Activated T-helper 1 cell treated with anti-CD3 and anti-CD28 coated beads, Interleukin-12 subunit alpha, Interleukin-12 subunit beta, Interleukin-2, Interleukin-4 antibody, amounts not matched to agents 30 ng/mL and 10 ng/mL and 1 ng/mL, durations not matched to agents 14 hours and 24 hours and 36 hours (primary cell): ENCODE measurements around the gene TMPRSS11D. TPM values are rescaled to one million over a fixed set of nuclear protein-coding genes. Genes with fewer than 3 reads are reported as not detected.

ENCODE experiments used
- DNase-seq: peaks from one replicate; pipeline ENCODE4 v3.0.0; 2021; ENCODE audit warnings: low spot score
- H3K27ac Mint-ChIP-seq: one replicate; pipeline ENCODE4 v1.8.0; 2021; ENCODE audit warnings: mild to moderate bottlenecking, mixed read lengths
- H3K27me3 Mint-ChIP-seq: one replicate; pipeline ENCODE4 v1.8.0; 2022; ENCODE audit warnings: mild to moderate bottlenecking, moderate library complexity, mixed read lengths; ENCODE audit not compliant: insufficient read depth
- H3K36me3 Mint-ChIP-seq: one replicate; pipeline ENCODE4 v1.8.0; 2021; ENCODE audit warnings: low read depth, mixed read lengths
- H3K4me1 Mint-ChIP-seq: one replicate; pipeline ENCODE4 v1.8.0; 2021; ENCODE audit warnings: low read depth, mixed read lengths
- H3K4me3 Mint-ChIP-seq: one replicate; pipeline ENCODE4 v1.8.0; 2021; ENCODE audit warnings: mild to moderate bottlenecking, moderate library complexity, mixed read lengths
- H3K9me3 Mint-ChIP-seq: one replicate; pipeline ENCODE4 v1.8.0; 2021; ENCODE audit warnings: mixed read lengths
- intact Hi-C: fragments of 100-400 bp; cut with micrococcal nuclease; formaldehyde crosslinking; loops from one replicate; pipeline ENCODE4 v1.15.1; 2024
- total RNA-seq: library from RNA; stranded (reverse); gene quantifications from 2 replicates; pipeline ENCODE4 v1.2.3, GENCODE V29; 2022

Gene TMPRSS11D
- total RNA-seq, 1 donor from 2014 or later, result not detected

DNA sequence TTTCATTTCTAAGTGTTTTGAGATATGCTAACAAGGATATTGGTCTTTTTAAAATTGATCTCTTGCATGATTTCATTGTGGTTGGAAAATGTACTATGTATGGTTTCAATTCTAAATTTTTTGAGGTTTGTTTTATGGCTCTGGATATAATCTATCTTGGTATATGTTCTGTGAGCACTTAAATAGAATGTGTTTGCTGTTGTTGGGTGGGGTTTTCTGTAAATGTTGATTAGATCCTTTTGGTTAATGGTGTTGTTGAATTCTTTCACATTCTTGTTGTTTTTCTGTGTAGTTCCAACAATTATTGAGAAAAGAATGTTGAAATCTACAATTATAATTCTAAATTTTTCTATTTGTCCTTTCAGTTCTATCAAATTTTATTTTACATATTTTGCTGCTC is 87.0 kb downstream of the TMPRSS11D start:
- Mint-ChIP-seq H3K27me3 (no peaks in the 10 kb centered on the region), H3K4me3 (no peak overlapping the region), H3K4me1 (no peaks in the 10 kb centered on the region), H3K9me3 (no peaks in the 10 kb centered on the region), H3K27ac (no peak overlapping the region), H3K36me3 (no peaks in the 10 kb centered on the region)
- DNase-seq, result no peak
- intact Hi-C loops, result no loop called here

DNA sequence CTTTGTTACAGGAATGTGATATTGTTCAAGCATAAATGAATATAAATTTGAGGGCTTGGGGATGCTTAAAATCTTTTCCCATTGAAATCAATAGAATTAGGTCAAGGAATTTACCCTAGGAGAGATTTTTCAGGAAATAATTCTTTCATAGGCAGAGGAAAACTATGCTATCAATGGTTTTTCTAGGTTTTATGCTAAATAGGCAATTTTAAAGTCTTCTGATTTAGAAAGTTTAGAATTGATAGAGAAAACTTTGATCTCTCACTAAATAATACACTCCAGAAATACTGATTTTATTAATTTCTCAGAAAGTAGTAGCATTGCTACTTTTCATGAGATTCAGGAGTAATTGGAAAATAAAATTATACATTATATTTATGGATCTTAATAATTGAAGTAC is 93.1 kb downstream of the TMPRSS11D start:
- H3K27ac Mint-ChIP-seq, result no peak overlapping the region
- no peaks in the 10 kb centered on the region for H3K4me1 Mint-ChIP-seq
- no peaks in the 10 kb centered on the region for H3K36me3 Mint-ChIP-seq
- no peaks in the 10 kb centered on the region for H3K27me3 Mint-ChIP-seq
- H3K4me3 Mint-ChIP-seq, result no peak overlapping the region
- DNase-seq, result no peak
- H3K9me3 Mint-ChIP-seq, result no peaks in the 10 kb centered on the region
- intact Hi-C loops, result no loop called here

DNA sequence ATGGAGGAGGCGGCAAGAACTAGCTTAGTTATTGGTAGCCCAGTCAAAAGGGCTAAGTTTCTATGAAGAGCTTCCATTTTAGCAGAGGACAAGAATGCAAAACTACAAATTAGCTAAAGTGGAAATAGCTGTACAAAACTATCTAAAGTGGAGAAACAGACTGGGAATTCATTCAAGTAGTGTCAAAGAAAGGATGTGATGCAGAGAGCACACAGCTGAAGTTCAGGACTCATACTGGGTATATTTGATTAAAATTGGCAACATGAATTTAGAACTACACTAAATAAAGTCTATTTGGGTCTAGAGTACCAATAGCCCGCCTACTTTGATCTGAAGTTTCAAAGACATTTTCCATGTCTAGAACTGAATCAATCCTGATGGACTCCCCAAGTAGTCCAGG is 96.5 kb downstream of the TMPRSS11D start:
- DNase-seq, result no peak
- no peaks in the 10 kb centered on the region for H3K4me1 Mint-ChIP-seq
- intact Hi-C loops, result no loop called here
- H3K36me3 Mint-ChIP-seq, result no peaks in the 10 kb centered on the region
- no peak overlapping the region for H3K4me3 Mint-ChIP-seq
- peaks cover 2% of the 10 kb centered on the region for H3K27me3 Mint-ChIP-seq
- no peaks in the 10 kb centered on the region for H3K9me3 Mint-ChIP-seq
- no peak overlapping the region for H3K27ac Mint-ChIP-seq

DNA sequence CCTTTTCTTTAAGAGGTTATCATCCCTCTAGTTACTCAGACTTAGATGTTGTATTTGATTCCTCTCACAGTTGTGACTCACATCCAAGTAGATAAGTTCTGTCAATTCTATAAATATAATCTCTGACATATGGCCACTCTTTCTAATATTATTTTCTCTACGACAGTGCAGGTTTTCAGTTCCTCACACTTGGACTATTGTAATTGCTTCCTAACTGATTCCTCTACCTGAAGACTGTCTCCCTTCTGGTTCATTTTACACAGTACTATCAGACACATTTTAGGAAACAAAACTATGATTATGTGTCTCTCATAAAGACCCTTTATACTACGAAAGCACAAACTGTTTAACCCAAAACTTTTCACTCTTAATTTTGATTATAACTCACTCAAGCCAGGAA is 98.3 kb downstream of the TMPRSS11D start:
- H3K9me3 Mint-ChIP-seq, result no peaks in the 10 kb centered on the region
- no peaks in the 10 kb centered on the region for H3K36me3 Mint-ChIP-seq
- no peak overlapping the region for H3K27ac Mint-ChIP-seq

DNA sequence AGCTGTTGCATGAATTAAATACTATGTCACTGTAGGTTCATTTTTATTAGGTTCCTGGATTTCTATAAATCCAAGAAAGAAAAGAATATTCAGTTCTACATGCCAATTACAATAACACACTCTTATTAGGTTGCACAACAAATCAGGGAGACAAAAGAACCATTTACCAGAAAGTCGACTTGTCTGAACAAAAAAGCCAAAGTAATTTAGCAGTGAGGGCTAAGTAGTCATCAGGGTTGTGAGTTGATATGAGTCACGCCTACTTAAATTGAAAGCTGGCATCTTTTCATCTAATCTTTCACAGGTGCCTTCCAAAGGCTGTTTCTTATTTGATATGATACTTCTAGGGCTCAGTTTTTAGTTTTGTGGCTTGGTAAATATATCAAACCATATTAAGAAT is 104.2 kb downstream of the TMPRSS11D start:
- DNase-seq, result no peak
- H3K4me3 Mint-ChIP-seq, result no peak overlapping the region
- H3K4me1 Mint-ChIP-seq, result no peaks in the 10 kb centered on the region
- H3K36me3 Mint-ChIP-seq, result no peaks in the 10 kb centered on the region
- intact Hi-C loops, result no loop called here
- H3K9me3 Mint-ChIP-seq, result no peaks in the 10 kb centered on the region
- H3K27me3 Mint-ChIP-seq, result peaks cover 9% of the 10 kb centered on the region
- no peak overlapping the region for H3K27ac Mint-ChIP-seq

More for the DNA sequence above, 98.3 kb downstream of the TMPRSS11D start:
- no peak for DNase-seq
- H3K4me1 Mint-ChIP-seq, result no peaks in the 10 kb centered on the region
- intact Hi-C loops, result no loop called here
- no peak overlapping the region for H3K4me3 Mint-ChIP-seq
- peaks cover 2% of the 10 kb centered on the region for H3K27me3 Mint-ChIP-seq

DNA sequence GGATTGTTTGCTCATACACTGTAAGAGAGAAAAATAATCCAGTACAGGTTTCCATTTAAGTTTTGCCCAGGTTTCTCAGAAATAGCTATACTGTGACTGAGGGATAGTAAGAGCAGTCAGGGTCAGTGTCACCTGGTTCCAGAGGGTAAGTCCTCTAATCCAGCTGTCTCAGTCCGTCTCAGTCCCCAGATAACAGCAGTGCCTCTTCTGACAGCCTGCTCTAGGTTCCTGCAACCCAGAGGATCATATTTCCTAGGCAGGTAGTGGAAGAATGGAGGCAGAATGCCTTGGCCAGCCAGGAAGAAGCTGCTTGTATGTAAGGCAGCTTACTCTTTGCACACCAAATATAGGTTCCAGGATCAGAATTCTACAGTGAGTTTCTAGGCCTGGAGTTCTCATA is 107.1 kb downstream of the TMPRSS11D start:
- no peak overlapping the region for H3K27ac Mint-ChIP-seq
- no peaks in the 10 kb centered on the region for H3K4me1 Mint-ChIP-seq
- intact Hi-C loops, result no loop called here
- DNase-seq, result no peak
- peaks cover 7% of the 10 kb centered on the region for H3K27me3 Mint-ChIP-seq
- H3K36me3 Mint-ChIP-seq, result no peaks in the 10 kb centered on the region
- H3K4me3 Mint-ChIP-seq, result no peak overlapping the region
- H3K9me3 Mint-ChIP-seq, result no peaks in the 10 kb centered on the region

Other genes starting within 250 kb of the TMPRSS11D start
- 78.2 and 78.5 TPM in 2 replicates for gene UBA6, start 182.8 kb downstream of the TMPRSS11D start, total RNA-seq
- not detected in 2 replicates for gene GNRHR, start 129.6 kb downstream of the TMPRSS11D start, total RNA-seq
- gene TMPRSS11A, start 79.5 kb upstream of the TMPRSS11D start, total RNA-seq, result not detected in 2 replicates
- gene TMPRSS11F, start 245.9 kb upstream of the TMPRSS11D start, total RNA-seq, result not detected in 2 replicates